Measurements from ENCODE around the gene KCNH3. TPM values are rescaled to one million over a fixed set of nuclear protein-coding genes. Genes with fewer than 3 reads are reported as not detected.
A peak's percentile ranks its signal among the peaks of the same experiment; 100 is the strongest.

The KCNH3 gene
- total and polyA plus RNA-seq, 10 of the 15 experiments (the other 5 are each of a cell fraction or from before 2014, with no cell fraction given): 0.03 to 0.45 (median 0.08) TPM; not detected in 5

- ChIA-PET POLR2A (interaction anchor here (0.5 to 0.6 kb wide), 3 partner anchors 22 to 245 kb away, joined by 3 to 5 read pairs (median 4); partner anchors contain the start of gene TROAP), RAD21 (ENCODE audit: unreplicated experiment) (interaction anchor here (0.6 to 1.1 kb wide), 3 partner anchors 9 to 207 kb away, joined by 3 read pairs; no protein-coding TSS in a partner anchor), CTCF (interaction anchor here (0.6 to 2.6 kb wide), 11 partner anchors 9 to 220 kb away, joined by 3 to 15 read pairs (median 5); partner anchors contain the start of gene PRPF40B), SMC1A (ENCODE audit: uncharacterized antibody, unreplicated experiment) (interaction anchor here (0.9 to 1.7 kb wide), 5 partner anchors 9 to 210 kb away, joined by 3 to 11 read pairs (median 3); no protein-coding TSS in a partner anchor)
- in situ Hi-C loops (cut with MboI) (no loop called here), intact Hi-C loops (cut with micrococcal nuclease; ENCODE audit: unreplicated experiment) (loop anchor here (5.0 kb wide), 1 partner anchor 139 kb away; the partner anchor contains the start of gene FMNL3)
- Histone ChIP-seq H3K27me3 (replicated peaks in 1 of 2; ENCODE audit: control insufficient read depth in 2 of 2, insufficient read depth in 2 of 2, low read length in 1 of 2) (no peaks in the 10 kb centered on the region), H3K36me3 (ENCODE audit: control insufficient read depth in 2 of 2, insufficient read depth in 2 of 2, low read length in 1 of 2) (peaks cover 9 to 15% of the 10 kb centered on the region in 2 experiments; a peak in 3 of 4 replicates), H3K4me2 (ENCODE audit: control insufficient read depth, insufficient read depth) (peak within 1 kb of the TSS; percentile 79), H3K4me1 (ENCODE audit: control insufficient read depth, insufficient read depth, low read length) (peaks cover 8% of the 10 kb centered on the region), H3K4me3 (peak within 1 kb of the TSS; percentile 99), H3K79me2 (ENCODE audit: control insufficient read depth, insufficient read depth, low read length) (peaks cover 36% of the 10 kb centered on the region), H4K20me1 (ENCODE audit: control insufficient read depth, insufficient read depth) (no peaks in the 10 kb centered on the region), H3K9me3 (replicated peaks; ENCODE audit: control insufficient read depth, insufficient read depth, low read length) (no peaks in the 10 kb centered on the region), H3K9ac (ENCODE audit: control insufficient read depth, insufficient read depth, low read length) (peak within 1 kb of the TSS; percentile 87), H3K27ac (ENCODE audit: control insufficient read depth, insufficient read depth) (peak within 1 kb of the TSS; percentile 91), H2AFZ (ENCODE audit: control insufficient read depth, low read depth, low read length) (peak within 1 kb of the TSS; percentile 83)
- FAIRE-seq (peak; percentile 95), DNase-seq (ENCODE audit: low read depth, low spot score) (peak; percentile 80), ATAC-seq (peak; percentile 92)
- TSS peak; percentile 85 for BruUV-seq (replicated peaks)
- WGBS (ENCODE audit: insufficient coverage, insufficient replicate concordance, low lambda C conversion rate, missing lambda C conversion rate): 2% methylated on average over 54 of the region's 54 CpGs
- no peak for TF ChIP-seq CHD4 (IDR thresholded peaks at IDR 0.05)
- TF ChIP-seq SIN3A (IDR thresholded peaks at IDR 0.05; ENCODE audit: low read depth, low read length): peak; percentile 86; the same call in 1 of the 2 replicates
- TF ChIP-seq DPF2 (IDR thresholded peaks at IDR 0.05): no peak
- peak; percentile 74; the same call in 1 of the 2 replicates for TF ChIP-seq TARDBP (IDR thresholded peaks at IDR 0.05; ENCODE audit: borderline replicate concordance)
- TF ChIP-seq GABPA (IDR thresholded peaks at IDR 0.05; ENCODE audit: low read depth): peak; percentile 99
- TF ChIP-seq SP1 (IDR thresholded peaks at IDR 0.05; ENCODE audit: low read depth, low read length): no peak
- TF ChIP-seq HCFC1 (IDR thresholded peaks at IDR 0.05; ENCODE audit: low read length): peak; percentile 75
- TF ChIP-seq NR2C1 (IDR thresholded peaks at IDR 0.05): peak; percentile 99
- peak; percentile 62; the same call in 1 of the 2 replicates for TF ChIP-seq CHD2 (IDR thresholded peaks at IDR 0.05; ENCODE audit: borderline replicate concordance, low read depth, low read length)
- no peak for TF ChIP-seq IKZF2 (IDR thresholded peaks at IDR 0.05)
- TF ChIP-seq MAX (IDR thresholded peaks at IDR 0.05; ENCODE audit: low read depth, low read length): peak; percentile 77
- TF ChIP-seq SMAD1 (IDR thresholded peaks at IDR 0.05; ENCODE audit: low read depth, partially characterized antibody): peak; percentile 68
- TF ChIP-seq NRF1 (conservative IDR thresholded peaks at IDR 0.05; ENCODE audit: low read depth, low read length): peak; percentile 99
- TF ChIP-seq SKIL (IDR thresholded peaks at IDR 0.05; ENCODE audit: low read depth, poor library complexity, severe bottlenecking): no peak
- peak; percentile 91 for TF ChIP-seq MXI1 (IDR thresholded peaks at IDR 0.05; ENCODE audit: low read depth, low read length)
- TF ChIP-seq SREBF2 (IDR thresholded peaks at IDR 0.05; ENCODE audit: low read length): peak; percentile 72
- TF ChIP-seq CBX5 (IDR thresholded peaks at IDR 0.05; ENCODE audit: low read depth): no peak
- TF ChIP-seq RCOR1 (conservative IDR thresholded peaks at IDR 0.05; ENCODE audit: low read depth, low read length): no peak
- peak; percentile 96 for TF ChIP-seq MTA2 (IDR thresholded peaks at IDR 0.05; ENCODE audit: low read depth)
- peak; percentile 98 for TF ChIP-seq POLR2AphosphoS5 (IDR thresholded peaks at IDR 0.05; ENCODE audit: low read length)
- peak; percentile 35; the same call in 1 of the 2 replicates for TF ChIP-seq BACH1 (IDR thresholded peaks at IDR 0.05; ENCODE audit: borderline replicate concordance)
- TF ChIP-seq TAF1 (IDR thresholded peaks at IDR 0.05; ENCODE audit: borderline replicate concordance, low read depth, low read length): peak; percentile 89
- peak; percentile 81 for TF ChIP-seq POLR2AphosphoS2 (IDR thresholded peaks at IDR 0.05; ENCODE audit: low read depth, low read length)
- TF ChIP-seq SMAD5 (IDR thresholded peaks at IDR 0.05; ENCODE audit: low read depth): peak; percentile 94
These were observed 29.0 kb downstream of the KCNH3 start, which contains the start of gene MCRS1 for GRCh38 chr12:49567611-49568441. MCRS1 (minus strand) TSS chr12:49568142; CDS start chr12:49566731, 1,411 bp downstream.
